Suprapubic skin (tissue), 4 donors: ENCODE measurements around the gene IFNLR1. TPM values are rescaled to one million over a fixed set of nuclear protein-coding genes. Genes with fewer than 3 reads are reported as not detected.
A peak's percentile ranks its signal among the peaks of the same experiment; 100 is the strongest.

Experiments used
- DNase-seq, 2 donors: peaks; one replicate each; pipeline ENCODE4 v3.0.0-alpha.2; 2019; ENCODE audit warnings: low spot score in 2 of 2
- H3K27ac ChIP-seq: fragments of 200-600 bp; sonication (generic); one replicate; pipeline ENCODE4 v1.5.1; 2019
- H3K27me3 ChIP-seq: fragments of 200-600 bp; sonication (generic); one replicate; pipeline ENCODE4 v1.5.1; 2019
- H3K36me3 ChIP-seq: fragments of 200-600 bp; sonication (generic); one replicate; pipeline ENCODE4 v1.5.1; 2019
- H3K4me1 ChIP-seq: fragments of 200-600 bp; sonication (generic); one replicate; pipeline ENCODE4 v1.5.1; 2019
- H3K4me3 ChIP-seq: fragments of 200-600 bp; sonication (generic); one replicate; pipeline ENCODE4 v1.5.1; 2019; ENCODE audit warnings: mild to moderate bottlenecking
- H3K9me3 ChIP-seq: fragments of 200-600 bp; sonication (generic); one replicate; pipeline ENCODE4 v1.5.1; 2019
- CTCF ChIP-seq, 2 donors: fragments of 200-600 bp in 1 of 2; fragments of 450-650 bp in 1 of 2; sonication (generic) in 1 of 2; IDR thresholded peaks; one replicate each; pipeline ENCODE4 v1.5.1; 2016 to 2019; ENCODE audit warnings: antibody characterized with exemption in 2 of 2, mild to moderate bottlenecking in 1 of 2, moderate library complexity in 1 of 2
- EP300 ChIP-seq: sonication (generic); formaldehyde crosslinking; IDR thresholded peaks from one replicate; pipeline ENCODE4 v1.6.1; 2017; ENCODE audit warnings: antibody characterized with exemption
- POLR2A ChIP-seq, 2 donors: fragments of 450-650 bp; IDR thresholded peaks; one replicate each; pipeline ENCODE4 v1.6.1; 2017; ENCODE audit warnings: antibody characterized with exemption in 2 of 2, mild to moderate bottlenecking in 2 of 2, moderate library complexity in 2 of 2
- POLR2AphosphoS5 ChIP-seq, 3 donors: sonication (generic); formaldehyde crosslinking; IDR thresholded peaks; one replicate each; pipeline ENCODE4 v1.6.1; 2017; ENCODE audit warnings: antibody characterized with exemption in 3 of 3
- WGBS: methylation state at CpG from one replicate; pipeline ENCODE4 v1.1.5; 2018; 5-methylcytosine and 5-hydroxymethylcytosine counted together
- total RNA-seq, 4 donors: library from RNA; depleted of rRNA; stranded (reverse); fragments of >200 nt; gene quantifications; one replicate each; pipeline ENCODE4 v1.1.0, GENCODE V29; 2016

IFNLR1 gene
- 10 to 100 TPM; 11.7 to 16.1 (median 14.0) TPM for total RNA-seq

- WGBS = 3% methylated on average over 15 of the region's 74 CpGs
- TF ChIP-seq POLR2AphosphoS5 (IDR thresholded peaks at IDR 0.05) (no peak), CTCF (IDR thresholded peaks at IDR 0.05) (no peak), EP300 (no peak), POLR2A (IDR thresholded peaks at IDR 0.05) (no peak)
- peak in 1 of 2 donors; percentile 62 for DNase-seq
- peak within 1 kb of the TSS; percentile 60 for H3K4me3 ChIP-seq
- H3K4me1 ChIP-seq = peaks cover 33% of the 10 kb centered on the region
- H3K36me3 ChIP-seq = no peaks in the 10 kb centered on the region
- peaks cover 10% of the 10 kb centered on the region for H3K27me3 ChIP-seq
- no peaks in the 10 kb centered on the region for H3K9me3 ChIP-seq
- peak within 1 kb of the TSS; percentile 84 for H3K27ac ChIP-seq
Observed at GRCh38 chr1:24186993-24187790, at the start of gene IFNLR1. Gene IFNLR1 (minus strand): TSS chr1:24187289. CDS start chr1:24187248, 41 bp downstream.

- 50% methylated on average over 13 of the region's 17 CpGs for WGBS
- no peak for DNase-seq
- TF ChIP-seq POLR2AphosphoS5 (IDR thresholded peaks at IDR 0.05) (no peak), CTCF (IDR thresholded peaks at IDR 0.05) (no peak), EP300 (no peak), POLR2A (IDR thresholded peaks at IDR 0.05) (no peak)
Observed at GRCh38 chr1:24235921-24236788, 49.1 kb upstream of the IFNLR1 start.

GRCh38 chr1:24233684-24234600, 46.9 kb upstream of the IFNLR1 start:
- TF ChIP-seq CTCF (IDR thresholded peaks at IDR 0.05) (no peak), EP300 (no peak), POLR2AphosphoS5 (IDR thresholded peaks at IDR 0.05) (no peak), POLR2A (IDR thresholded peaks at IDR 0.05) (no peak)
- Histone ChIP-seq H3K27ac (no peak overlapping the region), H3K4me3 (no peak overlapping the region), H3K9me3 (no peaks in the 10 kb centered on the region), H3K4me1 (peaks cover 16% of the 10 kb centered on the region), H3K27me3 (no peaks in the 10 kb centered on the region), H3K36me3 (no peaks in the 10 kb centered on the region)
- 66% methylated on average over 9 of the region's 9 CpGs for WGBS
- DNase-seq = no peak

More at GRCh38 chr1:24235921-24236788, 49.1 kb upstream of the IFNLR1 start:
- no peaks in the 10 kb centered on the region for H3K9me3 ChIP-seq
- H3K27me3 ChIP-seq = no peaks in the 10 kb centered on the region
- peaks cover 16% of the 10 kb centered on the region for H3K4me1 ChIP-seq
- no peak overlapping the region for H3K4me3 ChIP-seq
- H3K36me3 ChIP-seq = no peaks in the 10 kb centered on the region
- peak overlapping the region; percentile 18 for H3K27ac ChIP-seq

GRCh38 chr1:24231701-24232100, 44.6 kb upstream of the IFNLR1 start:
- no peak for DNase-seq
- no peak for TF ChIP-seq POLR2AphosphoS5 (IDR thresholded peaks at IDR 0.05)
- H3K27me3 ChIP-seq = no peaks in the 10 kb centered on the region
- H3K4me1 ChIP-seq = peaks cover 9% of the 10 kb centered on the region
- H3K9me3 ChIP-seq = no peaks in the 10 kb centered on the region
- no peak overlapping the region for H3K4me3 ChIP-seq
- no peak overlapping the region for H3K27ac ChIP-seq
- 72% methylated on average over 3 of the region's 3 CpGs for WGBS
- H3K36me3 ChIP-seq = no peaks in the 10 kb centered on the region

GRCh38 chr1:24228311-24228710, 41.2 kb upstream of the IFNLR1 start:
- Histone ChIP-seq H3K27ac (no peak overlapping the region), H3K27me3 (no peaks in the 10 kb centered on the region), H3K4me3 (no peak overlapping the region), H3K9me3 (no peaks in the 10 kb centered on the region), H3K36me3 (no peaks in the 10 kb centered on the region), H3K4me1 (no peaks in the 10 kb centered on the region)
- 77% methylated on average over 4 of the region's 4 CpGs for WGBS
- TF ChIP-seq EP300 = no peak
- TF ChIP-seq CTCF (IDR thresholded peaks at IDR 0.05) = no peak
- no peak for TF ChIP-seq POLR2AphosphoS5 (IDR thresholded peaks at IDR 0.05)
- no peak for TF ChIP-seq POLR2A (IDR thresholded peaks at IDR 0.05)
- DNase-seq = no peak
